ENCODE results near the gene MESD.
A peak's percentile ranks its signal among the peaks of the same experiment; 100 is the strongest.

The MESD gene

DNA sequence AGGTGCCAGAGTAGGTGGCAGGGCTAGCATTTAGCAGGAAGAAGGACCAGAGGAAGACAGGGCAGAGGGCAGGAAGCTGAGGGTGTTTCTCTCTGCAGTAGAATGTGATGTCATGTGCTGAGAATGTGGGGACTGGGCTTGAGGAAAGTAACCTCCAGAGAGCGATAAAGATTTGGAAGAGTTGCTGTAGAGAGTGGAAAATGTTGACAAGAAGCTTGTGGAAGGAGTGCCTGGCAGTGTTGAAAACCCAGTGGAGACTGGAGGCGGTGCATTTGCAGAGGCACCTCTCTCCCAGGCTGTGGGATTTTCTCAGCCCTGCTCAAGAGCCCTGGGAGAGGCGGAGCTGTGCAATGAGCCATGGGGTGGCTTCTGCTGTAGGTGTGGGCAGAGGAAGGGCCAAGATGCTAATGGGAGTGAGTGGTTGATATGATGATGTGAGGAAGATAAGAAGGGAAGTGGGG is 54.8 kb downstream of the MESD start:
- Mint-ChIP-seq H3K9me3 (no peaks in the 10 kb centered on the region), H3K4me3 (no peak overlapping the region), H3K27me3 (no peaks in the 10 kb centered on the region), H3K27ac (no peak overlapping the region), H3K36me3 (ENCODE audit: low read depth) (no peaks in the 10 kb centered on the region), H3K4me1 (peaks cover 3% of the 10 kb centered on the region)
- peak; percentile 20 for ATAC-seq
- no peak for DNase-seq

DNA sequence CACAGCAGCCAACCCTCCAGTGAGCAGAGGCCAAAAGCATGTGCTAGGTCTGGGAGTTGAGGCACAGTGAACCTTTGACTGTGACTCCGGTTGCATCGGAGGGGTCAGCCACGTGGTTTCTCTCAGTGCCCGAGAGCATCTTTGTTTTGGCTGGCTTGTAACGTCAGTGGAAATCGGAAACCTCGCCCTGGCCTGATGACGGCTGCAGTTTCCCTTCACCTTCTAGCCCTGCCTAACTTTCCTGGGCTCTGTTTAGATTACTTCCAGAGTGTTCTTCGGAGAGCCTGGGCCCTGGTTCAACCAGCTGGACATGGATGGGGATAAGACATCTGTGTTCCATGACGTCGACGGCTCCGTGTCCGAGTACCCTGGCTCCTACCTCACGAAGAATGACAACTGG is 56.6 kb downstream of the MESD start:
- DNase-seq, result no peak
- peaks cover 3% of the 10 kb centered on the region for H3K4me1 Mint-ChIP-seq
- H3K27me3 Mint-ChIP-seq, result no peaks in the 10 kb centered on the region
- no peak for ATAC-seq
- H3K36me3 Mint-ChIP-seq (ENCODE audit: low read depth), result no peaks in the 10 kb centered on the region
- H3K4me3 Mint-ChIP-seq, result no peak overlapping the region
- H3K9me3 Mint-ChIP-seq, result no peaks in the 10 kb centered on the region
- H3K27ac Mint-ChIP-seq, result no peak overlapping the region

DNA sequence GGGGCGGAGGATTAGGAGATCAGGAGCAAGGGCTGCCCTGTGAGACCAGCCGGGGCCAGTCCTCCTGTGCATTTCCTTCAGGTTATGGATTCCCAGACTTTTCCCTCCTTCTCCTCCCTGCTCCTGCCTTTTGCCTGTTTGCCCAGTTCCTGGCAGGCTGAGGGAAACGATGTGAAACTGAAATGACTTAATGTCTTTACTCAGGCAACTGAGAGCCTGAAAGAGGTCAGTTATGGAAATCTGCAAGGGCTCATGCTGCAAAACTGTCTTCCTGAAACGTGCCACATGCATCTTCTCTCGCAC is 57.2 kb downstream of the MESD start:
- no peaks in the 10 kb centered on the region for H3K9me3 Mint-ChIP-seq
- H3K36me3 Mint-ChIP-seq (ENCODE audit: low read depth), result no peaks in the 10 kb centered on the region
- ATAC-seq (no peak), DNase-seq (no peak)
- peaks cover 3% of the 10 kb centered on the region for H3K4me1 Mint-ChIP-seq
- H3K27ac Mint-ChIP-seq, result no peak overlapping the region
- H3K27me3 Mint-ChIP-seq, result no peaks in the 10 kb centered on the region
- no peak overlapping the region for H3K4me3 Mint-ChIP-seq

DNA sequence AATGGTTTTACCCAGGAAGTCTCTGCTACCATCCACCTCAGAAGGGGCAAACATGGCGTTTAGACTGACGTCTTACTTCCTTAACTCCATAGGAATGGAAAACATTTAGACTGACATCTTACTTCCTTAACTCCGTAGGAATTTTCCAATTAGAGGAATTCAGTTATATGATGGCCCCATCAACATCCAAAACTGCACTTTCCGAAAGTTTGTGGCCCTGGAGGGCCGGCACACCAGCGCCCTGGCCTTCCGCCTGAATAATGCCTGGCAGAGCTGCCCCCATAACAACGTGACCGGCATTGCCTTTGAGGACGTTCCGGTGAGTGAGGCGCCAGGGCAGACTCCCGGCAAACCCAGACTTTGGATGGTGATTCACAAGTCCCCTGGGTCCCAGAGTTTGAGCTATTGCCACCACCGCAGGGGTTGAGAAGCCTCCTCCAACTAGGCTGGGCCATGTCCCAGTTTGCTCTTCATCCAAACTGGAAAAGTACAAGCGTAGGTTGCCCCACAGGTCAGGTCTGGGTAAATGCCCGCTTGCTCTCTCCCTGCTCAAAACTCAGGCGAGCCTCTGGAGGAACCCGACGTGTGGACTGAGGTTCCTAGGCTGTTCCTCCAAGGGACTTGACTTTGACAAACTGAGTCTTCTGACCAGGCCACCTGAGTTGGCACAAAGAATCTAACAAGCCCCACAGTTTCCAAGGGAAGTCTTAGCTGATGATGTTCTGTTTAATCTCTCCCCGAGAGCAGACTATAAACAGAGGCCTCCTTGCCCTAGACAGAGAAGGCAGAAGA is 57.7 kb downstream of the MESD start:
- H3K9me3 Mint-ChIP-seq, result no peaks in the 10 kb centered on the region
- no peaks in the 10 kb centered on the region for H3K27me3 Mint-ChIP-seq
- no peak for ATAC-seq
- DNase-seq, result no peak
- H3K4me1 Mint-ChIP-seq, result peaks cover 3% of the 10 kb centered on the region
- no peak overlapping the region for H3K4me3 Mint-ChIP-seq
- H3K36me3 Mint-ChIP-seq (ENCODE audit: low read depth), result no peaks in the 10 kb centered on the region
- no peak overlapping the region for H3K27ac Mint-ChIP-seq

DNA sequence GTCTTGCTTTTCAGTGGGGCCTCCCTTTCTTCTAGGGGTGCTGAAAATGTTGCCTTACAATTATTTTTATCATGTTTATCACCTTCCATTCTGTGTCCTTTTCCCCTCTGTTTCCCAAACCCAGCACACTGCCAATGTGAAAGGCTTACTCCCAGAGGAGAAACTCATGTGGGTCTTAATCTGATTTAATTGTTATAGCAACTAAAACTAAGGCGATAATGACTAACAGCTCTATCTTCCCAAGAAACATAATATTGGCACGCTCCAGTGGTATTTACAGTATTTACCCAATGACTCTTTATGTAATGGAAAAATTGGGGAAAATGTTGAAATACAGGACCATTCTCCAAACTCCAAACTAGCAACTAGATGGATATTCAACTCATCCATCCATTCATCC is 58.4 kb downstream of the MESD start:
- H3K4me1 Mint-ChIP-seq, result peaks cover 3% of the 10 kb centered on the region
- H3K27me3 Mint-ChIP-seq, result no peaks in the 10 kb centered on the region
- DNase-seq (no peak), ATAC-seq (no peak)
- H3K9me3 Mint-ChIP-seq, result no peaks in the 10 kb centered on the region
- no peak overlapping the region for H3K27ac Mint-ChIP-seq
- no peaks in the 10 kb centered on the region for H3K36me3 Mint-ChIP-seq (ENCODE audit: low read depth)
- no peak overlapping the region for H3K4me3 Mint-ChIP-seq

DNA sequence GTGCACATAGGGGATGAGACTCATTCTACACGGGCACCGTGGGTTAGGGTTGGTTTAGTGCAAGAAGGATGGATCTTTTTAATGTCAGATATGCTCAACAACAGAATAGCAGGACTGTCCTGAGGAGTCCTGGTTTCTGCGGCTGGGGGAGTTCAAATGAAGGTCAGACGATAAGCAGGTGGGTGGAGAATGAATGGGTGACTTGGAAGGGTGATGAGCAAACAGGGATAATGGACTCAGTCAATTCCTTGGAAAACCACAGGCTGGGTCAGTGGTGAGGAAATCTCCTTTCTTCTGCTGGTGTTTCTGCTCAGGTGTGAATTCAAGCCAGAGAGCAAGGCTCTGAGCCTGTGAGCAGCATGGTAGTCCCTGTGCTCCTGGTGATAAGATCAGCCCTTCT is 59.9 kb downstream of the MESD start:
- Mint-ChIP-seq H3K4me1 (peaks cover under 1% of the 10 kb centered on the region), H3K9me3 (no peaks in the 10 kb centered on the region), H3K27me3 (no peaks in the 10 kb centered on the region), H3K27ac (no peak overlapping the region), H3K4me3 (no peak overlapping the region), H3K36me3 (ENCODE audit: low read depth) (no peaks in the 10 kb centered on the region)
- DNase-seq (no peak), ATAC-seq (no peak)

DNA sequence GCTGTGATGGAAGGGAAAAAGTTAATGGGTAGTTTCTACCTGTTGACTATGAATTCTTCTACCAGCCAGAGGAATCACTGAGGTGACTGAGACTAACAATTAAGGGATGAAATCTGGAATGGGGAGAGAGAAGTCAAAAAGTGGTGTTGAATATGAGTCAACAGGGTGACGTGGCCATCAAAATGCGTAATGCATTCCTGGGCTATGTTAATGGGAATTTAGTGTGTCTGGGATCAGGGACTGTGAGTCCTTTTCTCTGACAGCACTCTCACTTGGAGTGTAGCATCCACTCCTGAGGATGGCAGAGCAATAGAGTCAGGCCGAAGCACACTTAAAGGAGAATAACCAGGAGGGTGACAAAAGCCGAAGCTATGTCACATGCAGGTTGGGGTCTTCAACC is 60.4 kb downstream of the MESD start:
- Mint-ChIP-seq H3K36me3 (ENCODE audit: low read depth) (no peaks in the 10 kb centered on the region), H3K27ac (no peak overlapping the region), H3K4me3 (no peak overlapping the region), H3K27me3 (no peaks in the 10 kb centered on the region), H3K4me1 (no peaks in the 10 kb centered on the region), H3K9me3 (no peaks in the 10 kb centered on the region)
- DNase-seq (no peak), ATAC-seq (no peak)

DNA sequence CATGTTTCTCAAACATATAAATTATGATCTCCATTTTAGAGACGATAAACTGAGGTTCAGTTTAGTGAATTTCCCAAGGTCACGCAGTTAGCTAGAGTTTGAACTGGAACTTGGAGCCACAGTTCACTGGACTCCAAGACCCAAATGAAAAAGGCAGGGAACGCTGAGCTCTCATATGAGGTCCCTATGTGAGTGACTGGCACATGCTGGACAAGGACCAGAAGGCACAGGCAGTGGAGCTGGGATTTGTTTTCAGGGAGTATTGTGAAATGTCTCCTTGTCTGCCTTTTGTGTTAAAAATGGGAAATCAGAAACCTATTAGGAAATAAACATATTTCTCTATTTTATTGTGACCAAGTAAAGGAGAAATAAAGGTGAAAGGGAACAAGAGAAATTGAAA is 63.5 kb downstream of the MESD start:
- Mint-ChIP-seq H3K36me3 (ENCODE audit: low read depth) (no peaks in the 10 kb centered on the region), H3K4me3 (no peak overlapping the region), H3K4me1 (peaks cover 4% of the 10 kb centered on the region), H3K27me3 (no peaks in the 10 kb centered on the region), H3K27ac (no peak overlapping the region), H3K9me3 (no peaks in the 10 kb centered on the region)
- ATAC-seq (no peak), DNase-seq (no peak)

DNA sequence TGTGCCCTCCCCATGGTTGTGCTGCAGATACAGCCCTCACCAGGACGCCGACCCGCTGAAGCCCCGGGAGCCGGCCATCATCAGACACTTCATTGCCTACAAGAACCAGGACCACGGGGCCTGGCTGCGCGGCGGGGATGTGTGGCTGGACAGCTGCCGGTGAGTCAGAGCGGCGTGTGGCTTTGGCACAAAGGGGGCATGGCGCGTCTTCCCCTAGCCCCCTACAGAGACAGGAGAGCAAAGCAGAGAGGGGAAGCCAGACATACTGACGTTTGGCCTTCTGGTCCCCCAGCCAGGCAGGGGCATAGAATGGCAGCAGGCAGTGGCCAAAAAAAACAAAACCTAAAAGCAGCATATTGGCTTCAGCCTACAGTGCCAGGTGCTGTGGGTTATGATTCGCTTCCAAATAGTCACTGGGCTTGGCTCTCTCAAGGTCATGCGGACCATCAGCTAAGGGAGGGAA is 64.0 kb downstream of the MESD start:
- H3K4me1 Mint-ChIP-seq, result peaks cover 9% of the 10 kb centered on the region
- no peaks in the 10 kb centered on the region for H3K36me3 Mint-ChIP-seq (ENCODE audit: low read depth)
- H3K27ac Mint-ChIP-seq, result no peak overlapping the region
- H3K4me3 Mint-ChIP-seq, result no peak overlapping the region
- ATAC-seq, result no peak
- H3K9me3 Mint-ChIP-seq, result no peaks in the 10 kb centered on the region
- DNase-seq, result no peak
- H3K27me3 Mint-ChIP-seq, result no peaks in the 10 kb centered on the region

DNA sequence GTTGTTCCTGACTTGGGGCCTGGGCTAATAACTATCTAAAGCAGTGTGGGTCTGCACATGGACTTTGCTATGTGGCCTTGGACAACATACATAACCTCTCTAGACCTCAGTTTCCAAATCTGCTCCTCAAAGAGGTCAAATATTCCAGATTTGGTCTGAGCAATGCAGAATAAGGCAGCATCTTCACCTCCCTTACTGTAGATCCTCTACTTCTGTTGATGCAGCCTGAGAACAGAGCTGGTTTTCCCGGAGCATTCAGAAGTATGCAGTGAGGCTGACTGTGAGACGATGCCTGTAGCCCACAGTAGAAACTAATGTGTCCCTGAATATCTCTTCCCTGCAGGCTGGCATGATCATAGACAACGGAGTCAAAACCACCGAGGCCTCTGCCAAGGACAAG is 65.3 kb downstream of the MESD start:
- ATAC-seq, result no peak
- Mint-ChIP-seq H3K36me3 (ENCODE audit: low read depth) (no peaks in the 10 kb centered on the region), H3K4me3 (no peak overlapping the region), H3K4me1 (peaks cover 19% of the 10 kb centered on the region), H3K27me3 (no peaks in the 10 kb centered on the region), H3K27ac (no peak overlapping the region), H3K9me3 (no peaks in the 10 kb centered on the region)
- DNase-seq, result no peak

DNA sequence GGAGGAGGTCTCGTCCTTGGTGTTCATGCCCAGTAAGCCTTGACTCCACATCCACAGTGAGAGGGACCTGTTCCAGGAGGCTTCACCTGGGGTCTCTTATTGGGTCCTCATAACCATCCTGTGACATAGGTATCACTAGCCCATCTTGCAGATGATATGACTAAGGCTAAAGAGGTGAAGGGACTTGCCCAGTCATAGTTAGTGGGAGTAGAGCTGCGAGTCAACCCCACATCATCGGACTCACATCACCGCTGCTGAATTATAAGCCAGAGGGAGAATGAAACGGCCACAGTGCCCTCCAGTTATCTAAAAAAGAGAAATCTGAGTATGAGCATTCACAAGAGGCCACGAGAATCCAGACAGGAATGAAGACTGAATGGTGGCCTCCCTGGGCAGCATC is 66.0 kb downstream of the MESD start:
- H3K9me3 Mint-ChIP-seq, result no peaks in the 10 kb centered on the region
- no peak overlapping the region for H3K4me3 Mint-ChIP-seq
- DNase-seq (no peak), ATAC-seq (no peak)
- H3K36me3 Mint-ChIP-seq (ENCODE audit: low read depth), result no peaks in the 10 kb centered on the region
- H3K27ac Mint-ChIP-seq, result no peak overlapping the region
- H3K27me3 Mint-ChIP-seq, result no peaks in the 10 kb centered on the region
- peaks cover 20% of the 10 kb centered on the region for H3K4me1 Mint-ChIP-seq

DNA sequence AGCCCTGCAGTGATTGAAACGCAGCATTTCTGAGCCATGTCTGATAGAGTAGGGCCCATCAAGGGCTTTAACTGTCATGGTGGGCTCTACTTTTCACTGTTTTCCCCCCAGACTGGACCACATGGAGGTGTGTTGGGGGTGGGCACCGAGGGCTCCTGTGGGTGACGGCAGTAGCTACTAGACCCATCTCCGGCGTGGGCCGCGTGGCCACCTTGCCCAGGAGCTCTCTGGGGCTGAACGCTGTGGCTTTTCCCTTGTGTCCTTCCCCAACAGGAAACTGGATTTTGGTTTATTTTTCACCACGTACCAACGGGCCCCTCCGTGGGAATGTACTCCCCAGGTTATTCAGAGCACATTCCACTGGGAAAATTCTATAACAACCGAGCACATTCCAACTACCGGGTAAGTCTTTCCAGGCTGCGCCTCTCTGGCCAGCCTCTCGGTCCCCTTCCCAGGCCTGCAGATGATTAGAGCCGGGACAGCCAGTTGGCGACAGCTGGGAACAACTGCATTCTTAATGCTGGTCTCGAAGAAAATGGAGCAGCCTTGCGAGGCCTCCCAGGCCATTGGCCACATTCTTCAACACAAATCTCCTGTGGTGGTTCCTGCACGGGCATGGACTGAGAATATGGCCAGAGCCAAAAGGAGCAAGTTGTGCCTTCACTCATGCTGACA is 67.7 kb downstream of the MESD start:
- no peaks in the 10 kb centered on the region for H3K9me3 Mint-ChIP-seq
- DNase-seq, result no peak
- H3K27ac Mint-ChIP-seq, result no peak overlapping the region
- H3K36me3 Mint-ChIP-seq (ENCODE audit: low read depth), result no peaks in the 10 kb centered on the region
- peaks cover 24% of the 10 kb centered on the region for H3K4me1 Mint-ChIP-seq
- no peaks in the 10 kb centered on the region for H3K27me3 Mint-ChIP-seq
- ATAC-seq, result no peak
- H3K4me3 Mint-ChIP-seq, result no peak overlapping the region

DNA sequence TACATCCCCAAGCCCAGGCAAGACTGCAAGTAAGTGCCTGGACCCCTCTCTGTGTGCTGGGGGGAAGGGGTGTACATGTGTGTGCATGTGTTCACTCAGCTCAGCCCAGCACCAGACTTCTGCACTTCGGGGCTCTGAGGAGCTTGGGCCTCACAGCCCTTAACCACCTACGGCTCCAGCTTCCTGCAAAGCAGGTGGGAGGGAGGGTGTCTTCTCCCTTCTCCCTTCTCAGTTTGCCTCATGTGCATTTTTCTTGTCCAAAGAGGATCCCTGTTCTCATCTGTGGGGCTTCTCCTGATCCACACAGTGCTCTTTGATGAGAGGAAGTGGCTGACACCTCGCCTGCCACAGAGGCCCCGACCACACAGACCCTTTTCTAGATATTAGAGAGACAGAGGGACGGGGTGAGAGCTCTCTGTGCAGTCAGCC is 69.3 kb downstream of the MESD start:
- ATAC-seq, result peak; percentile 92
- H3K4me1 Mint-ChIP-seq, result peaks cover 24% of the 10 kb centered on the region
- DNase-seq, result peak; percentile 29
- no peak overlapping the region for H3K4me3 Mint-ChIP-seq
- no peak overlapping the region for H3K27ac Mint-ChIP-seq
- H3K36me3 Mint-ChIP-seq (ENCODE audit: low read depth), result no peaks in the 10 kb centered on the region
- H3K27me3 Mint-ChIP-seq, result no peaks in the 10 kb centered on the region
- H3K9me3 Mint-ChIP-seq, result no peaks in the 10 kb centered on the region

DNA sequence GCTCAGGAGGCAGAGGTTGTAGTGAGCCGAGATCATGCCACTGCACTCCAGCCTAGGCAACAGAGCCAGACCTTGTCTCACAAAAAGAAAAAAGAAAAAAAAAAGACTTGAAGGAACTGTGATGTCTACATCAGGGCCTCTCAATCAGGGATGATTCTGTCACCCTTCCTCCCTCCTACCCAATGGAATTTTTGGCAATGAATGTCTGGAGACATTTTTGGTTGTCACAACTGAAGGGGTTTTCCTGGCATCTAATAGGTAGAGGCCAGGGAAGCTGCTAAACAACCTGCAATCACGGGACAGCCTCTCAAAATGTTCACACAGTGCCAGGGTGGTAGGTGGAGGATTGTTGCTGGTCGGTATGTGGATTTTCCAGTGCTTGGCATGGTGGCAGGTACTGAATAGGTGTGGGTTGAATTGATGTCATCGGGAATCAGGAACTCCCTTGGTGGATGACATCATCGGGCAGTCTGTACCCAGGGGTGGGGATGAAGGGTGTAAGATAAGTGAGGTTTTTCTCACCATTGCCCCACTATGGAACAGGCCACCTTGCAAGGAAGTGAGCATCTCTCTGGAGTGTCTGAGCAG is 71.3 kb downstream of the MESD start:
- Mint-ChIP-seq H3K27me3 (no peaks in the 10 kb centered on the region), H3K4me3 (no peak overlapping the region), H3K9me3 (no peaks in the 10 kb centered on the region), H3K4me1 (peaks cover 24% of the 10 kb centered on the region), H3K36me3 (ENCODE audit: low read depth) (no peaks in the 10 kb centered on the region), H3K27ac (no peak overlapping the region)
- ATAC-seq, result no peak
- DNase-seq, result no peak

DNA sequence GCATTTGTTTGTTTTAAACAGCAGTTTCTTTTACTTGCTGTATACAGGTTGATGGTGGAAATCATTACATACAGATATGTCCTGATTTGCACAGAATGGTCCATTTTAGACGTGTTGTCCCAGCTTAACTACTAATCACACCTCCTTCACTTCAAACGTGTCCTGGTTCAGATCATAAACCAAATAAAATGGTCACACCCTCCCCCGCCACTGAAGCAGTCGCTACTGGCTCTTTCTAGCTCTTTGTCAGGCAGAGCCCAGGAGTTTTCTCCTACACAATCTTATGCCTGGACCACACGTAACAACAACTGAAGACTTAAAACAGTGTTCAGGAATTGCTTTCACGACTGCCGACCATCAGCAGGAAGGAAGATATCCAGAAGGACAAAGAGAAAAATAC is 73.6 kb downstream of the MESD start:
- no peak overlapping the region for H3K27ac Mint-ChIP-seq
- no peak overlapping the region for H3K4me3 Mint-ChIP-seq
- no peaks in the 10 kb centered on the region for H3K36me3 Mint-ChIP-seq (ENCODE audit: low read depth)
- no peaks in the 10 kb centered on the region for H3K9me3 Mint-ChIP-seq
- H3K4me1 Mint-ChIP-seq, result peaks cover 20% of the 10 kb centered on the region
- ATAC-seq, result no peak
- no peak for DNase-seq
- H3K27me3 Mint-ChIP-seq, result no peaks in the 10 kb centered on the region
